ENCODE results near the gene EIF4B. TPM values are rescaled to one million over a fixed set of nuclear protein-coding genes. Genes with fewer than 3 reads are reported as not detected.
A peak's percentile ranks its signal among the peaks of the same experiment; 100 is the strongest.

The EIF4B gene
- total and polyA plus RNA-seq, 2 of the 13 experiments (the other 11 are each of a cell fraction or from before 2014, with no cell fraction given): 416 to 548 TPM

DNA sequence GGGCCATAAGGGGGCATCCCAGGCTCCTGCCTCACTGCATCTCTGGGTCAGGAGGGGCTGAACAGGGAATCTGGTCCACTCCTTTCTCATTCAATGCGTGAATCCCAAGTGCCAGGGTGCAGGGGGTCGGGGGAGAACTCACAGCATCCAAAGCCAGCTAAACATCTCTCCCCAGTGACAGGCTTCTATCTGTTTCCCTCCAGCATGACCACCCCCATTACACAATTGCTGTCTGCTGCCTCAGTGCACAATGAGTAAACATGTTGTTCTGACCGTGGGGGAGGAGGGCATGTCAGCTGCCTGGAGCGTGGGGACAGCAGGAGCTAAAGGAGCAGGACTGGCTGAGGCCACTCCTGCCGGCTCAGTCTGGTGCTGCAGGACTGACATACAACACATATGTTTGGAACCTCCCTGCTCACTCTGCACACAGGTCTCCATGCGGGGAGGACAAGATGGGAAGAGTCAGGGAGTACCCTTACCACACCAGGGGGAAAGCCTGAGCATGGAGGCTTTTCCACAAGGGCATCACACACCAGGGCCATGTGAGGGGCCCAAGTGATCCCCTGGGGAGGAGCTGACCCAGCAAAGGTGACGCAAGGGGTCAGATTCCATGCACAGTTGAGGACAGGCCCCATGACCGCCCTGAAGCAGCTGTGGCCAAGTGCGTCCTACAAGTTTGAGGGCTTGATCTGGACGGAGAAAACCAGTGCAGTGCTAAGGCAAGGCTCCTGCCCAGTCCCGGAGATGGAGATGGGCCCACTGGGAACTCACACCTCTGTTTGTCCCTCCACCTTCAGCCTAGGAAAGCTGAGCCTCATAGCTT, 45.0 kb downstream of the EIF4B start (continued):
- TF ChIP-seq, protein P1, sequence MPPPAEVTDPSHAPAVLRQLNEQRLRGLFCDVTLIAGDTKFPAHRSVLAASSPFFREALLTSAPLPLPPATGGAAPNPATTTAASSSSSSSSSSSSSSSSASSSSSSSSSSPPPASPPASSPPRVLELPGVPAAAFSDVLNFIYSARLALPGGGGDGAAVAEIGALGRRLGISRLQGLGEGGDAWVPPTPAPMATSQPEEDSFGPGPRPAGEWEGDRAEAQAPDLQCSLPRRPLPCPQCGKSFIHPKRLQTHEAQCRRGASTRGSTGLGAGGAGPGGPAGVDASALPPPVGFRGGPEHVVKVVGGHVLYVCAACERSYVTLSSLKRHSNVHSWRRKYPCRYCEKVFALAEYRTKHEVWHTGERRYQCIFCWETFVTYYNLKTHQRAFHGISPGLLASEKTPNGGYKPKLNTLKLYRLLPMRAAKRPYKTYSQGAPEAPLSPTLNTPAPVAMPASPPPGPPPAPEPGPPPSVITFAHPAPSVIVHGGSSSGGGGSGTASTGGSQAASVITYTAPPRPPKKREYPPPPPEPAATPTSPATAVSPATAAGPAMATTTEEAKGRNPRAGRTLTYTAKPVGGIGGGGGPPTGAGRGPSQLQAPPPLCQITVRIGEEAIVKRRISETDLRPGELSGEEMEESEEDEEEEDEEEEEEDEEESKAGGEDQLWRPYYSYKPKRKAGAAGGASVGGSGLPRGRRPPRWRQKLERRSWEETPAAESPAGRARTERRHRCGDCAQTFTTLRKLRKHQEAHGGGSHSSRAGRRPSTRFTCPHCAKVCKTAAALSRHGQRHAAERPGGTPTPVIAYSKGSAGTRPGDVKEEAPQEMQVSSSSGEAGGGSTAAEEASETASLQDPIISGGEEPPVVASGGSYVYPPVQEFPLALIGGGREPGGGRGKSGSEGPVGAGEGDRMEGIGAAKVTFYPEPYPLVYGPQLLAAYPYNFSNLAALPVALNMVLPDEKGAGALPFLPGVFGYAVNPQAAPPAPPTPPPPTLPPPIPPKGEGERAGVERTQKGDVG (CRISPR knock-in tag; IDR thresholded peaks at IDR 0.05; ENCODE audit: borderline replicate concordance): no peak
- peak; percentile 42; the same call in 1 of the 2 replicates for TF ChIP-seq ARNT2 (CRISPR knock-in tag; IDR thresholded peaks at IDR 0.05; ENCODE audit: low read depth)
- no peak for TF ChIP-seq ZNF337 (CRISPR knock-in tag; IDR thresholded peaks at IDR 0.05; ENCODE audit: borderline replicate concordance, low read depth)
- TF ChIP-seq ELF4 (CRISPR knock-in tag; IDR thresholded peaks at IDR 0.05; ENCODE audit: borderline replicate concordance): 0 out of 2 replicates have a peak, but pooled peaks have one; percentile 57
- TF ChIP-seq ZNF556 (CRISPR knock-in tag; IDR thresholded peaks at IDR 0.05; ENCODE audit: borderline replicate concordance): no peak
- TF ChIP-seq KIAA2018 (CRISPR knock-in tag; IDR thresholded peaks at IDR 0.05; ENCODE audit: borderline replicate concordance): no peak
- TF ChIP-seq, protein P2, sequence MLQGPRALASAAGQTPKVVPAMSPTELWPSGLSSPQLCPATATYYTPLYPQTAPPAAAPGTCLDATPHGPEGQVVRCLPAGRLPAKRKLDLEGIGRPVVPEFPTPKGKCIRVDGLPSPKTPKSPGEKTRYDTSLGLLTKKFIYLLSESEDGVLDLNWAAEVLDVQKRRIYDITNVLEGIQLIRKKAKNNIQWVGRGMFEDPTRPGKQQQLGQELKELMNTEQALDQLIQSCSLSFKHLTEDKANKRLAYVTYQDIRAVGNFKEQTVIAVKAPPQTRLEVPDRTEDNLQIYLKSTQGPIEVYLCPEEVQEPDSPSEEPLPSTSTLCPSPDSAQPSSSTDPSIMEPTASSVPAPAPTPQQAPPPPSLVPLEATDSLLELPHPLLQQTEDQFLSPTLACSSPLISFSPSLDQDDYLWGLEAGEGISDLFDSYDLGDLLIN (CRISPR knock-in tag; IDR thresholded peaks at IDR 0.05; ENCODE audit: borderline replicate concordance): no peak
- TF ChIP-seq, protein P3, sequence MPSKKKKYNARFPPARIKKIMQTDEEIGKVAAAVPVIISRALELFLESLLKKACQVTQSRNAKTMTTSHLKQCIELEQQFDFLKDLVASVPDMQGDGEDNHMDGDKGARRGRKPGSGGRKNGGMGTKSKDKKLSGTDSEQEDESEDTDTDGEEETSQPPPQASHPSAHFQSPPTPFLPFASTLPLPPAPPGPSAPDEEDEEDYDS (CRISPR knock-in tag; IDR thresholded peaks at IDR 0.05): no peak
- peak; percentile 98 for TF ChIP-seq TGIF2 (CRISPR knock-in tag; IDR thresholded peaks at IDR 0.05)
- TF ChIP-seq MBD4 (IDR thresholded peaks at IDR 0.05; ENCODE audit: borderline replicate concordance, low read length): no peak
- no peak for TF ChIP-seq NR3C1 (CRISPR knock-in tag; IDR thresholded peaks at IDR 0.05)
- no peak for TF ChIP-seq KDM4B (CRISPR knock-in tag; IDR thresholded peaks at IDR 0.05)
- TF ChIP-seq, protein P4, sequence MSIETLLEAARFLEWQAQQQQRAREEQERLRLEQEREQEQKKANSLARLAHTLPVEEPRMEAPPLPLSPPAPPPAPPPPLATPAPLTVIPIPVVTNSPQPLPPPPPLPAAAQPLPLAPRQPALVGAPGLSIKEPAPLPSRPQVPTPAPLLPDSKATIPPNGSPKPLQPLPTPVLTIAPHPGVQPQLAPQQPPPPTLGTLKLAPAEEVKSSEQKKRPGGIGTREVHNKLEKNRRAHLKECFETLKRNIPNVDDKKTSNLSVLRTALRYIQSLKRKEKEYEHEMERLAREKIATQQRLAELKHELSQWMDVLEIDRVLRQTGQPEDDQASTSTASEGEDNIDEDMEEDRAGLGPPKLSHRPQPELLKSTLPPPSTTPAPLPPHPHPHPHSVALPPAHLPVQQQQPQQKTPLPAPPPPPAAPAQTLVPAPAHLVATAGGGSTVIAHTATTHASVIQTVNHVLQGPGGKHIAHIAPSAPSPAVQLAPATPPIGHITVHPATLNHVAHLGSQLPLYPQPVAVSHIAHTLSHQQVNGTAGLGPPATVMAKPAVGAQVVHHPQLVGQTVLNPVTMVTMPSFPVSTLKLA (IDR thresholded peaks at IDR 0.05): no peak
